Measurements from ENCODE around the gene PTDSS2. TPM values are rescaled to one million over a fixed set of nuclear protein-coding genes. Genes with fewer than 3 reads are reported as not detected.

The PTDSS2 gene
- total RNA-seq, 4 donors from 2014 or later = 33.0 to 45.2 (median 39.0) TPM

DNA sequence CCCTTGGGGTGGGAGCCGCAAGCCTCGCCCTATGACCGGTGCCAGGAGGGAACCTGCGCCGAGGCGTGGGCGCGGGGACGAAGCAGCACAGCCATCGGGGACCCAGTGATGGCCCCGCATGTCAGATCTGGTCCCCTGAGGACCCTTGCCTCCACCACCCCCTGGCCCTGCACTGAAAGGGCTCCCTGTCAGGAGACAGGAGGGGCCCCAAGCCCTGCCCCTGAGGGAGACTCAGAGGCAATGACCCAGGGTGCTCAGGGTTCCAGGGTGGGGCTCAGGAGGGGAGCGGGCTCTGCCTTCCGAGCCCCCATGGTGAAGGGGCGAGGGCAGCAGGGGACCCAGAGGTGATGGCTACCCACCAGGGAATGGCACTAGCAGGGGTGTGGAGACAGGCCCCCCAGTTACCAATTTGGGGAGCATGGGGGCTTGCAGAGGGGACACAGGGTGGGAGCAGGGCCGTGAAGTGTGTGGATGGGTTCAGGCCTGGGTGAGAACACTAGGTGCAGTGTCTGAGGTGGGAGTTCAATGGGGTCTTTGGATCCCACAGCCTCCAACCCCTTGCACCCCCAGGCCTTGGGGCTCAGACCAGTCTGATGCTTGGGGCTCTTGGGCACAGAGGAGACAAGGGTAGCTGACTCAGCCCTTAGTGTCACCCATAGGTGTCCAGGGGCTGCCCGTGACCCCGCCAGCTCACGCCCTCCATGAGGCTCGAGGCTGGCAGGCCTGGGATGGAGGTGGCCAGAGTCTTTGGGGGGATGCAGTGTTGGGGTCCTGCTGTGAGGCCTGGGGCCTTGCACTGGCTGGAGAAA lies 87.7 kb downstream of the PTDSS2 start:
- DNase-seq (ENCODE audit: low spot score) = no peak
- ATAC-seq (ENCODE audit: low FRiP score) = no peak
- no peak for TF ChIP-seq CTCF (IDR thresholded peaks at IDR 0.05)

DNA sequence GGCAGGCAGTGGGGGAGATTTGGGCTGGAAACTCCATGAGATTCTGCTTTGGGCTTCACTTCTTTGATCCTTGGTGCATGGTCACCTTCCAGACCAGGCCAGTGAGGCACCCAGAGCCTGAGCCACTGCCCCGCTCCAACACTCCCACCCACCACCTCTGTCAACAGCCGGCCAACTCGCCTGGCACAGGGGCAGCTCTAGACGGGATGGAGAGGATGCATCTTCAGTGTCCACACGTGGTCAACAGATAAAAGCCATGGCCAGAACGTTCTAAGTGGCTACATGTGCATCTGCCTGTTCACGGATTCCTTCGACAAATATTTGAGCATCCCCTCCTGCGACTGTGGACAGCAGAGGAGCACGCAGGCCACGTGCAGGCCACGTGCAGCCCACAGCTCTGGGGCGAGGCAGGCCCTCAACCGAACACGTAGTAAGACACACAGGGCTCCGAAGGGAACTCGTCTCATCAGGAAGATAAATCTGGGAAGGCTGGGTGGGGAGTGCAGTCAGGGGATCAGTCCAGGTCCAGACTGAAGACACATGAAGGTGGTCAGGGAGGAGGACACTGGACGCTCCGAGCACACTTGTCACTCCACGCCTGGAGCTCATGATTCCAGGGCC lies 88.5 kb downstream of the PTDSS2 start:
- ATAC-seq (ENCODE audit: low FRiP score) (no peak), DNase-seq (ENCODE audit: low spot score) (no peak)
- TF ChIP-seq CTCF (IDR thresholded peaks at IDR 0.05) = no peak

DNA sequence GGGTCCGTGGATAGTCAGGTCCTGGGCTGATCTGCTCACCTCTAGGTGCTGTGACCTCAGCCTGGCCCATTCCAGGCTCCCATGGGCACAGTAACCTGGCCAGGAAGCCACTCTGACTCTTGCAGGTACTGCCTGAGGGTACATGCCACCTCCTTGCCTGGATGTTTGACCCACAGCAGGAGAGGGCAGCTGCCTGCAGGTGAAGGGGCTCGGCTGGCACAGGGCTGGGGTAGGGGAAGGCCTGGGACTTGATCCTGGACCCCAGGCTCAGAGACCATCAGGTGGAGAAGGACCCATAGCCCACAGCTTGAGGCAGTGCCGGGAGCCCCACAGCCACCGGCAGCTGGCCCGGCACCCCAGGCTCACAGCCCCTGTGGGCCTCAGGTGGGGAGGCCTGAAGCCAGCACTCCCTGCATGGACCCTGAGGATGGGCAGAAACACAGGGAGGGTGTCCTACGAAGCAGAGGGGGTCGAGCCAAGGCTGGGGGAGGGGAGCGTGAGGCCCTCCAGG lies 89.9 kb downstream of the PTDSS2 start:
- DNase-seq (ENCODE audit: low spot score) (no peak), ATAC-seq (ENCODE audit: low FRiP score) (no peak)
- TF ChIP-seq CTCF (IDR thresholded peaks at IDR 0.05) = no peak

Small RNAs within 50 kb of the gene (small RNA-seq; reads per million reads assigned to genes)
- gene RN7SL838P = not detected

Other genes starting within 250 kb of the PTDSS2 start
- 10 to 100 TPM; 18.4 to 29.1 (median 26.8) TPM for gene BET1L, start 242.9 kb upstream of the PTDSS2 start, total RNA-seq
- 100 to 1,000 TPM in 1 of 4 donors, 10 to 100 TPM in 3; 60.6 to 104 (median 77.6) TPM for gene RIC8A, start 242.6 kb upstream of the PTDSS2 start, total RNA-seq
- gene SIRT3, start 213.9 kb upstream of the PTDSS2 start, total RNA-seq = 10 to 100 TPM in 3 of 4 donors, 1 to 10 TPM in 1; 6.8 to 19.2 (median 12.2) TPM
- 100 to 1,000 TPM in 1 of 4 donors, 10 to 100 TPM in 3; 69.6 to 124 (median 78.2) TPM for gene PSMD13, start 213.3 kb upstream of the PTDSS2 start, total RNA-seq
- gene NLRP6, start 171.9 kb upstream of the PTDSS2 start, total RNA-seq = 10 to 100 TPM in 1 of 4 donors, 1 to 10 TPM in 2, under 1 TPM in 1; 0.84 to 11.8 (median 3.8) TPM
- 10 to 100 TPM; 10.9 to 53.6 (median 19.8) TPM for gene PGGHG, start 161.2 kb upstream of the PTDSS2 start, total RNA-seq
- not detected for gene IFITM5, start 150.8 kb upstream of the PTDSS2 start, total RNA-seq
- gene IFITM2, start 142.5 kb upstream of the PTDSS2 start, total RNA-seq = 100 to 1,000 TPM; 266 to 442 (median 382) TPM
- 100 to 1,000 TPM; 224 to 389 (median 247) TPM for gene IFITM1, start 136.2 kb upstream of the PTDSS2 start, total RNA-seq
- gene IFITM3, start 129.4 kb upstream of the PTDSS2 start, total RNA-seq = 100 to 1,000 TPM; 340 to 466 (median 398) TPM
- gene B4GALNT4, start 80.8 kb upstream of the PTDSS2 start, total RNA-seq = 1 to 10 TPM; 1.4 to 4.1 (median 2.5) TPM
- under 1 TPM in 3 of 4 donors, not detected in 1; 0.09 to 0.96 (median 0.95) TPM for gene PKP3, start 56.1 kb upstream of the PTDSS2 start, total RNA-seq
- gene SIGIRR, start 35.3 kb upstream of the PTDSS2 start, total RNA-seq = 10 to 100 TPM; 17.6 to 42.1 (median 31.0) TPM
- 1 to 10 TPM in 3 of 4 donors, under 1 TPM in 1; 0.79 to 3.6 (median 3.1) TPM for gene ANO9, start 8.3 kb upstream of the PTDSS2 start, total RNA-seq
- gene RNH1, start 57.0 kb downstream of the PTDSS2 start, total RNA-seq = 100 to 1,000 TPM; 218 to 259 (median 230) TPM
- gene HRAS, start 85.3 kb downstream of the PTDSS2 start, total RNA-seq = 10 to 100 TPM; 30.1 to 44.9 (median 35.0) TPM
- gene LRRC56, start 87.2 kb downstream of the PTDSS2 start, total RNA-seq = under 1 TPM in 3 of 4 donors, not detected in 1; 0.24 to 0.38 (median 0.32) TPM
- gene LMNTD2, start 110.5 kb downstream of the PTDSS2 start, total RNA-seq = 1 to 10 TPM in 3 of 4 donors, under 1 TPM in 1; 0.95 to 5.5 (median 1.7) TPM
- 10 to 100 TPM in 3 of 4 donors, 1 to 10 TPM in 1; 9.1 to 31.8 (median 13.4) TPM for gene RASSF7, start 110.7 kb downstream of the PTDSS2 start, total RNA-seq
- 10 to 100 TPM; 14.7 to 34.9 (median 22.4) TPM for gene PHRF1, start 126.2 kb downstream of the PTDSS2 start, total RNA-seq
- gene IRF7, start 165.7 kb downstream of the PTDSS2 start, total RNA-seq = 10 to 100 TPM; 15.4 to 56.8 (median 35.6) TPM
- not detected for gene CDHR5, start 174.7 kb downstream of the PTDSS2 start, total RNA-seq
- gene SCT, start 176.9 kb downstream of the PTDSS2 start, total RNA-seq = not detected
- gene DRD4, start 187.0 kb downstream of the PTDSS2 start, total RNA-seq = under 1 TPM in 1 of 4 donors, not detected in 3; 0.50 TPM
- 10 to 100 TPM; 20.3 to 29.0 (median 23.0) TPM for gene DEAF1, start 244.9 kb downstream of the PTDSS2 start, total RNA-seq
- gene TMEM80, start 245.5 kb downstream of the PTDSS2 start, total RNA-seq = 10 to 100 TPM; 16.9 to 31.5 (median 21.1) TPM